Endothelial cell of umbilical vein (primary cell): ENCODE measurements around the gene KDM4C. TPM values are rescaled to one million over a fixed set of nuclear protein-coding genes. Genes with fewer than 3 reads are reported as not detected.

Experiments used
- BruUV-seq: library from RNA; stranded (reverse); fragments of 400-500 nt; replicated peaks from 2 replicates; lab custom pipeline; 2021; lab: Mats Ljungman, UMichigan
- CTCF ChIA-PET: fragments of 300-600, 350-600 bp; sonication (Branson Sonifier 250); formaldehyde crosslinking; loops from one replicate; lab custom pipeline; 2021; ENCODE audit warnings: antibody characterized with exemption, inconsistent platforms; lab: Charles Lee
- POLR2A ChIA-PET: fragments of 300-600, 350-600 bp; sonication (Branson Sonifier 250); formaldehyde crosslinking; loops from one replicate; lab custom pipeline; 2021; ENCODE audit warnings: antibody characterized with exemption, inconsistent platforms; lab: Charles Lee
- DNase-seq: peaks from one replicate; pipeline ENCODE4 v3.0.0-alpha.2; 2011; ENCODE audit warnings: low read depth, low spot score
- FAIRE-seq: peaks from 2 replicates; lab custom pipeline; 2011; peaks lifted over from hg19 to GRCh38; lab: Jason Lieb, UNC
- H2AFZ ChIP-seq: 2 replicates; pipeline ENCODE4 v1.6.0; 2012; ENCODE audit warnings: low read depth, low read length, control low read depth, inconsistent platforms
- H3K27ac ChIP-seq: 2 replicates; pipeline ENCODE4 v1.5.1; 2011; ENCODE audit warnings: low read depth, mild to moderate bottlenecking, control low read depth, low read length, moderate library complexity; ENCODE audit not compliant: insufficient read depth
- H3K27me3 ChIP-seq, 2 experiments: 2 replicates each; pipeline versions ENCODE4 v1.6.0 to v1.6.1; 2011; ENCODE audit warnings: low read length in 2 of 2, mixed read lengths in 1 of 2; ENCODE audit not compliant: control insufficient read depth in 2 of 2, insufficient read depth in 2 of 2
- H3K36me3 ChIP-seq, 2 experiments: 2 replicates in 1 of 2; 3 replicates in 1 of 2; pipeline ENCODE4 v1.5.1; 2011; ENCODE audit warnings: low read length in 2 of 2, mild to moderate bottlenecking in 1 of 2, moderate library complexity in 1 of 2; ENCODE audit not compliant: control insufficient read depth in 2 of 2, insufficient read depth in 2 of 2; ENCODE audit errors: extremely low read depth in 1 of 2
- H3K4me1 ChIP-seq: 3 replicates; pipeline ENCODE4 v1.5.1; 2011; ENCODE audit warnings: mild to moderate bottlenecking, low read length; ENCODE audit not compliant: control insufficient read depth, insufficient read depth; ENCODE audit errors: extremely low read depth
- H3K4me2 ChIP-seq: 2 replicates; pipeline ENCODE4 v1.6.1; 2011; ENCODE audit warnings: low read length, control low read depth, mixed read lengths; ENCODE audit not compliant: insufficient read depth
- H3K4me3 ChIP-seq, 3 experiments: fragments of 200-600 bp in 1 of 3; sonication (generic), shearing (Covaris generic) in 1 of 3; replicated peaks in 1 of 3; 2 replicates each; pipeline ENCODE4 v1.5.1; 2011 to 2016; ENCODE audit warnings: control low read depth in 3 of 3, low read length in 3 of 3, mild to moderate bottlenecking in 2 of 3, inconsistent platforms in 1 of 3, low read depth in 1 of 3, moderate library complexity in 1 of 3; ENCODE audit not compliant: insufficient read depth in 1 of 3
- H3K79me2 ChIP-seq: 2 replicates; pipeline ENCODE4 v1.6.0; 2012; ENCODE audit warnings: low read length, inconsistent platforms; ENCODE audit not compliant: control insufficient read depth, insufficient read depth
- H3K9ac ChIP-seq: replicated peaks from 2 replicates; pipeline ENCODE3; 2011; ENCODE audit warnings: low read length, control low read depth; ENCODE audit not compliant: insufficient read depth; ENCODE audit errors: extremely low read depth
- H3K9me1 ChIP-seq: replicated peaks from 3 replicates; pipeline ENCODE4 v1.6.0; 2011; ENCODE audit warnings: mild to moderate bottlenecking, low read length; ENCODE audit not compliant: control insufficient read depth, insufficient read depth; ENCODE audit errors: extremely low read depth
- H3K9me3 ChIP-seq: replicated peaks from 2 replicates; pipeline ENCODE4 v1.5.1; 2012; ENCODE audit warnings: low read length, inconsistent platforms; ENCODE audit not compliant: control insufficient read depth, insufficient read depth
- H4K20me1 ChIP-seq: replicated peaks from 2 replicates; pipeline ENCODE3; 2011; ENCODE audit warnings: mild to moderate bottlenecking, low read length; ENCODE audit not compliant: control insufficient read depth, insufficient read depth; ENCODE audit errors: extremely low read depth
- EZH2 ChIP-seq: IDR thresholded peaks from 2 replicates; pipeline ENCODE4 v1.6.1; 2012; ENCODE audit warnings: borderline replicate concordance, low read depth, mild to moderate bottlenecking, moderate library complexity, low read length, inconsistent platforms; ENCODE audit not compliant: severe bottlenecking
- FOS ChIP-seq: IDR thresholded peaks from 2 replicates; pipeline ENCODE4 v1.6.1; 2011; ENCODE audit warnings: mild to moderate bottlenecking, low read length, moderate library complexity, borderline replicate concordance; ENCODE audit not compliant: insufficient read depth
- GATA2 ChIP-seq: IDR thresholded peaks from 2 replicates; pipeline ENCODE4 v1.7.0; 2011; ENCODE audit warnings: low read depth, mild to moderate bottlenecking, moderate library complexity, mixed read lengths, low read length; ENCODE audit not compliant: insufficient read length, insufficient read depth
- JUN ChIP-seq: IDR thresholded peaks from 2 replicates; pipeline ENCODE4 v1.6.1; 2011; ENCODE audit warnings: borderline replicate concordance, low read depth; ENCODE audit not compliant: insufficient read length, insufficient read depth
- MYC ChIP-seq: IDR thresholded peaks from one replicate; pipeline ENCODE4 v1.6.1; 2011; ENCODE audit warnings: mild to moderate bottlenecking, low read depth, low read length
- POLR2A ChIP-seq: IDR thresholded peaks from 2 replicates; pipeline ENCODE4 v1.6.1; 2012; ENCODE audit warnings: low read depth, mild to moderate bottlenecking, control low read depth, low read length
- POLR2AphosphoS5 ChIP-seq: IDR thresholded peaks from 2 replicates; pipeline ENCODE4 v1.6.1; 2012; ENCODE audit warnings: low read depth, mild to moderate bottlenecking, control low read depth, low read length, moderate library complexity; ENCODE audit not compliant: insufficient read depth
- dilution Hi-C: fragments of 300-500 bp; cut with MboI; formaldehyde crosslinking; loops from one replicate; pipeline ENCODE4 v1.15.0; 2019; ENCODE audit warnings: low sequenced_read_pairs; ENCODE audit not compliant: extremely low pct_ligation_motif_present
- intact Hi-C: fragments of 100-400 bp; cut with micrococcal nuclease; formaldehyde crosslinking; loops from one replicate; pipeline ENCODE4 v1.10.0; 2022
- polyA plus RNA-seq, 4 experiments: library from polyadenylated mRNA; depleted of rRNA in 3 of 4; stranded (reverse) in 3 of 4; unstranded in 1 of 4; fragments of >200 nt; gene quantifications; 2 replicates each; pipeline versions ENCODE4 v1.2.1 to v1.2.3, GENCODE V29; 2011 to 2012; ENCODE audit warnings: missing spikeins in 1 of 4
- total RNA-seq: library from RNA; stranded (reverse); gene quantifications from 2 replicates; pipeline ENCODE4 v1.2.3, GENCODE V29; 2021
- TF ChIP-seq, protein P1 (sequence below), 2 donors: IDR thresholded peaks; 1 replicate in 1 of 2; 2 replicates in 1 of 2; pipeline ENCODE4 v1.5.1; 2011; ENCODE audit warnings: low read length in 2 of 2, mild to moderate bottlenecking in 2 of 2, moderate library complexity in 2 of 2, control low read depth in 1 of 2, inconsistent platforms in 1 of 2, low read depth in 1 of 2; ENCODE audit not compliant: insufficient read depth in 1 of 2; ENCODE audit errors: extremely low read depth in 1 of 2
- TF ChIP-seq, protein P2 (sequence below): IDR thresholded peaks from 2 replicates; pipeline ENCODE4 v1.6.1; 2011; ENCODE audit not compliant: insufficient read depth, insufficient read length

The KDM4C gene
- total and polyA plus RNA-seq, 2 donors (not counting 3 experiments of a cell fraction or from before 2014, with no cell fraction given), result 5.4 to 15.0 TPM

DNA sequence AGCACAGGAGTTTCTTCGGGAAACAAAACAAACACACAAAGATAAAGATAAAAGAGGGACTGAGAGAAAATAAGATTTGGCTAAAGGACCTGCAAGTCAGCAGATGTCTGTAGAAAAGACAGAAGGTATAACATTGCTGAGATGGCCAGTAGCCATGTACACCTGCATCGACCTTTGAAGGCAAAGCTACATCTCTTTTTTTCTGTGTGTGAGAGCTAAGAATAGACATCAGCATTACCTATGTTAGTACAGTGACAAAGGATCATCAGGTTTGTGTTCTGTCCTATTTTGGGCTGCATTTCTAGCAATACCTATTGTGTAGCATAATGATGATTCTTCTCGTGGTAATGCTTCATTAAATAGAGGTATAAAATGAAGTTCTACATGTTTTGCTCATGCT, 64.9 kb downstream of the KDM4C start:
- no peaks in the 10 kb centered on the region for H3K9me1 ChIP-seq
- DNase-seq, result no peak
- H3K27ac ChIP-seq, result no peak overlapping the region
- H3K9me3 ChIP-seq, result no peaks in the 10 kb centered on the region
- no peak overlapping the region for H3K4me2 ChIP-seq
- POLR2A ChIA-PET, result no interaction called here
- H3K9ac ChIP-seq, result no peak overlapping the region
- no peaks in the 10 kb centered on the region for H3K79me2 ChIP-seq
- CTCF ChIA-PET, result no interaction called here
- no peaks in the 10 kb centered on the region for H3K27me3 ChIP-seq
- H3K4me3 ChIP-seq, result no peak overlapping the region
- H2AFZ ChIP-seq, result no peak overlapping the region
- BruUV-seq, result no TSS peak
- H3K4me1 ChIP-seq, result no peaks in the 10 kb centered on the region
- H4K20me1 ChIP-seq, result no peaks in the 10 kb centered on the region
- H3K36me3 ChIP-seq, result peaks cover 0 to 2% of the 10 kb centered on the region in 2 experiments
- intact Hi-C loops (no loop called here), dilution Hi-C loops (no loop called here)
- FAIRE-seq, result no peak
- TF ChIP-seq GATA2 (no peak), POLR2A (no peak), FOS (no peak), EZH2 (no peak), MYC (no peak), JUN (no peak), POLR2AphosphoS5 (no peak)
- TF ChIP-seq, protein P1, sequence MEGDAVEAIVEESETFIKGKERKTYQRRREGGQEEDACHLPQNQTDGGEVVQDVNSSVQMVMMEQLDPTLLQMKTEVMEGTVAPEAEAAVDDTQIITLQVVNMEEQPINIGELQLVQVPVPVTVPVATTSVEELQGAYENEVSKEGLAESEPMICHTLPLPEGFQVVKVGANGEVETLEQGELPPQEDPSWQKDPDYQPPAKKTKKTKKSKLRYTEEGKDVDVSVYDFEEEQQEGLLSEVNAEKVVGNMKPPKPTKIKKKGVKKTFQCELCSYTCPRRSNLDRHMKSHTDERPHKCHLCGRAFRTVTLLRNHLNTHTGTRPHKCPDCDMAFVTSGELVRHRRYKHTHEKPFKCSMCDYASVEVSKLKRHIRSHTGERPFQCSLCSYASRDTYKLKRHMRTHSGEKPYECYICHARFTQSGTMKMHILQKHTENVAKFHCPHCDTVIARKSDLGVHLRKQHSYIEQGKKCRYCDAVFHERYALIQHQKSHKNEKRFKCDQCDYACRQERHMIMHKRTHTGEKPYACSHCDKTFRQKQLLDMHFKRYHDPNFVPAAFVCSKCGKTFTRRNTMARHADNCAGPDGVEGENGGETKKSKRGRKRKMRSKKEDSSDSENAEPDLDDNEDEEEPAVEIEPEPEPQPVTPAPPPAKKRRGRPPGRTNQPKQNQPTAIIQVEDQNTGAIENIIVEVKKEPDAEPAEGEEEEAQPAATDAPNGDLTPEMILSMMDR (IDR thresholded peaks at IDR 0.05; ENCODE audit: extremely low read depth in 1 of 2, insufficient read depth in 1 of 2, low read depth in 1 of 2, low read length in 2 of 2), result no peak
- TF ChIP-seq, protein P2, sequence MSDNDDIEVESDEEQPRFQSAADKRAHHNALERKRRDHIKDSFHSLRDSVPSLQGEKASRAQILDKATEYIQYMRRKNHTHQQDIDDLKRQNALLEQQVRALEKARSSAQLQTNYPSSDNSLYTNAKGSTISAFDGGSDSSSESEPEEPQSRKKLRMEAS, result no peak
